ENCODE data around the gene PA2G4.
A peak's percentile ranks its signal among the peaks of the same experiment; 100 is the strongest.
"Not testable (repeated sequence)": the region's sequence is repeated elsewhere in the genome, so short reads cannot be mapped to it uniquely, and the experiment has no call there.

The PA2G4 gene

GRCh38 chr12:56155256-56155845 lies 51.0 kb downstream of the PA2G4 start:
- DNase-seq = no peak

GRCh38 chr12:56156464-56157200 lies 52.3 kb downstream of the PA2G4 start:
- DNase-seq = not testable (repeated sequence)

- peak; percentile 67 for DNase-seq
Measured at GRCh38 chr12:56157201-56158028, 53.1 kb downstream of the PA2G4 start.

- peak; percentile 90 for DNase-seq
Measured at GRCh38 chr12:56158029-56158925, 53.9 kb downstream of the PA2G4 start, which contains the start of gene MYL6. Gene MYL6, plus strand, starts transcription at chr12:56158359. Its CDS starts 43 bp downstream, at chr12:56158402.

GRCh38 chr12:56158926-56159461 lies 54.6 kb downstream of the PA2G4 start:
- DNase-seq = no peak

- no peak for DNase-seq
Measured at GRCh38 chr12:56159482-56160192, 55.3 kb downstream of the PA2G4 start.

- no peak for DNase-seq
Measured at GRCh38 chr12:56160193-56160763, 55.9 kb downstream of the PA2G4 start.

GRCh38 chr12:56160894-56161689 lies 56.7 kb downstream of the PA2G4 start:
- no peak for DNase-seq

- no peak for DNase-seq
Measured at GRCh38 chr12:56161690-56162351, 57.5 kb downstream of the PA2G4 start.

GRCh38 chr12:56162468-56163290 lies 58.3 kb downstream of the PA2G4 start:
- no peak for DNase-seq
